Measurements from ENCODE around the gene SMIM44.
"Not testable (repeated sequence)": the region's sequence is repeated elsewhere in the genome, so short reads cannot be mapped to it uniquely, and the experiment has no call there.

SMIM44 gene

DNA sequence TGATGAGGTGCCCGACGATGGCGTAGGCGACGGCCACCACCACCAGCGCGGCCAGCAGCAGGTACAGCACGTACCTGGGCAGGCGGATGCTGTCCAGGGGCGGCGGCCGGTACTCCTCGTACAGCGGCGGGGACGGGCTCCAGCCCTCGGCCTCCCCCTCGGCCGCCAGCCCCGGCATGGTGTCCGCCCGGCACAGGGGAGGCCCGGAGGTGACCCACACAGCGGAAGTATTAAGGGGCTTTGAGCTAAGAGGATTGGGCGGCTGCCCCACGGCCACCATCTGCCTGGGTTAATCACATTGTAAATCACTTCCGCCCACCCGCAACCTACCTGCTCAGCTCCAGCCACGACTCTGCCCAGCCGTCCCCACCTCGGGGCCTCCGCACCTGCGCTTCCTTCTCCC is at the start of gene SMIM44:
TSS of gene SMIM44 (minus strand) at position 216 of the 403 bp plus-strand sequence. CDS start at position 178, 38 bp downstream.
- DNase-seq = no peak
- in situ Hi-C loops (cut with HindIII; ENCODE audit: low pct_ligation_motif_present, low pct_unique_long_range_greater_than_20kb, low sequenced_read_pairs) = no loop called here

DNA sequence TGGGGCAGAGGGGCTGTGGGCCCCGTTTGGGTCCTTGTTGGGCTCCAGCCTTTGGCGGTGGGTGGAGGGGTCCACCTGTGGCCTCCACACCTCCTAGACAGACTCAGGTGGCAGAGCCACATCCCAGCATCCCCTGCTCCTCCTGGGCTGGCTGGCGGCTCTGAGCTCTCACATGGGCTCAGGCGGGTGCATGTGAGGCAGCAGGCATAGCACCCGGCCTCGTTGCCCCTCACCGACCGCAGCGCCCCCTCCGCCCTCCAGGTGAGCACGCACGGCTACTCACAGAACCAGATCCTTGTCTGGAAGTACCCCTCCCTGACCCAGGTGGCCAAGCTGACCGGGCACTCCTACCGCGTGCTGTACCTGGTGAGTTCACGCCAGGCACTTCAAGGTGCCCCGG is 49.8 kb upstream of the SMIM44 start:
- DNase-seq = no peak
- in situ Hi-C loops (cut with HindIII; ENCODE audit: low pct_ligation_motif_present, low pct_unique_long_range_greater_than_20kb, low sequenced_read_pairs) = no loop called here

DNA sequence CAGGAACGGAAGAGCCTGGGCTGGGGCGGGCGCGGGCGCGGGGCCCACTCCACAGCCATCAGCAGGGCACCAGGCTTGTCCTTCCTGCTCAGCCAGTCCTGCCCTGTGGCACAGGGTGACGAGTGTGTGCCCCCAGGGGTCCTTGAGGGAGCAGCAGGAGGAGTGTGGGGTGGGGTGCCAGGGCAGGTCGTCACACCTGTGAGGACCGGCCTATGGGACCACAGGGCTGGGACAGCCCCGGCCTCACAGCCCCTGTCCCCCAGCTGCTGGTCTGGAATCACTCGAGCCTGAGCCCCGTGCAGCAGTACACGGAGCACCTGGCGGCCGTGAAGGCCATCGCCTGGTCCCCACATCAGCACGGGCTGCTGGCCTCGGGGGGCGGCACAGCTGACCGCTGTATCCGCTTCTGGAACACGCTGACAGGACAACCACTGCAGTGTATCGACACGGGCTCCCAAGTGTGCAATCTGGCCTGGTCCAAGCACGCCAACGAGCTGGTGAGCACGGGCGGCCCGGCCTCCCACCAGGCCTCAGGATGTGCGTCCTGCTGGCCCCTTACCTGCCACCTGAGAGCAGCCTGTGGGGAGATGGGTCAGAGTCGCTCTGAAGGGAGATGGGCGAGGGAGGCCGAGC is 49.0 kb upstream of the SMIM44 start:
- in situ Hi-C loops (cut with HindIII; ENCODE audit: low pct_ligation_motif_present, low pct_unique_long_range_greater_than_20kb, low sequenced_read_pairs) = no loop called here
- DNase-seq = no peak

DNA sequence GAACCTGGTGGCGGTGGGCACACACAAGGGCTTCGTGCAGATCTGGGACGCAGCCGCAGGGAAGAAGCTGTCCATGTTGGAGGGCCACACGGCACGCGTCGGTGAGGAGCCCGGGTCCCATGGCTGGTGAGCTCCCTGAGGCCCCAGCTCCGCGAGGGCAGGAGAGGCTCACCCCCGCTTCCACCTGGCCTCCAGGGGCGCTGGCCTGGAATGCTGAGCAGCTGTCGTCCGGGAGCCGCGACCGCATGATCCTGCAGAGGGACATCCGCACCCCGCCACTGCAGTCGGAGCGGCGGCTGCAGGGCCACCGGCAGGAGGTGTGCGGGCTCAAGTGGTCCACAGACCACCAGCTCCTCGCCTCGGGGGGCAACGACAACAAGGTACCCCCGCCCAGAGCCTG is 48.5 kb upstream of the SMIM44 start:
- in situ Hi-C loops (cut with HindIII; ENCODE audit: low pct_ligation_motif_present, low pct_unique_long_range_greater_than_20kb, low sequenced_read_pairs) = no loop called here
- DNase-seq = no peak

DNA sequence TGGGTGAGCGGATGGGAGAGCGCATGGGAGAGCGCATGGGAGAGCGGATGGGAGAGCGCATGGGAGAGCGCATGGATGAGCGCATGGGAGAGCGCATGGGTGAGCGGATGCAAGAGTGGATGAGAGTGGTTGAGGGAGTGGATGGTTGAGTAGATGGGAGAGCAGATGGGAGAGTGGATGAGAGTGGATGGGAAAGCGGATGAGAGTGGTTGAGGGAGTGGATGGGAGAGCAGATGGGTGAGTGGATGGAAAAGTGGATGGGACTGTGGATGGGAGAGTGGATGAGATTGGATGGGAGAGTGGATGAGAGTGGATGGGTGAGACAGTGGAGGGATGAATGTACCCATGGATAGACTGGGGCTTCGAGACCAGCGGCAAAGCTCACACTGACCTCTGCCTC is 47.1 kb upstream of the SMIM44 start:
- DNase-seq = no peak
- in situ Hi-C loops (cut with HindIII; ENCODE audit: low pct_ligation_motif_present, low pct_unique_long_range_greater_than_20kb, low sequenced_read_pairs) = no loop called here

DNA sequence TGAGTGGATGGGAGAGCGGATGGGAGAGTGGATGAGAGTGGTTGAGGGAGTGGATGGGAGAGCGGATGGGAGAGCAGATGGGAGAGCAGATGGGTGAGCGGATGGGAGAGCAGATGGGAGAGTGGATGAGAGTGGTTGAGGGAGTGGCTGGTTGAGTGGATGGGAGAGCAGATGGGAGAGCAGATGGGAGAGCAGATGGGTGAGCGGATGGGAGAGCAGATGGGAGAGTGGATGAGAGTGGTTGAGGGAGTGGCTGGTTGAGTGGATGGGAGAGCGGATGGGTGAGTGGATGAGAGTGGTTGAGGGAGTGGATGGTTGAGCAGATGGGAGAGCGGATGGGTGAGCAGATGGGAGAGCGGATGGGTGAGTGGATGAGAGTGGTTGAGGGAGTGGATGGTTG is 46.1 kb upstream of the SMIM44 start:
- in situ Hi-C loops (cut with HindIII; ENCODE audit: low pct_ligation_motif_present, low pct_unique_long_range_greater_than_20kb, low sequenced_read_pairs); DNase-seq: not testable (repeated sequence)

DNA sequence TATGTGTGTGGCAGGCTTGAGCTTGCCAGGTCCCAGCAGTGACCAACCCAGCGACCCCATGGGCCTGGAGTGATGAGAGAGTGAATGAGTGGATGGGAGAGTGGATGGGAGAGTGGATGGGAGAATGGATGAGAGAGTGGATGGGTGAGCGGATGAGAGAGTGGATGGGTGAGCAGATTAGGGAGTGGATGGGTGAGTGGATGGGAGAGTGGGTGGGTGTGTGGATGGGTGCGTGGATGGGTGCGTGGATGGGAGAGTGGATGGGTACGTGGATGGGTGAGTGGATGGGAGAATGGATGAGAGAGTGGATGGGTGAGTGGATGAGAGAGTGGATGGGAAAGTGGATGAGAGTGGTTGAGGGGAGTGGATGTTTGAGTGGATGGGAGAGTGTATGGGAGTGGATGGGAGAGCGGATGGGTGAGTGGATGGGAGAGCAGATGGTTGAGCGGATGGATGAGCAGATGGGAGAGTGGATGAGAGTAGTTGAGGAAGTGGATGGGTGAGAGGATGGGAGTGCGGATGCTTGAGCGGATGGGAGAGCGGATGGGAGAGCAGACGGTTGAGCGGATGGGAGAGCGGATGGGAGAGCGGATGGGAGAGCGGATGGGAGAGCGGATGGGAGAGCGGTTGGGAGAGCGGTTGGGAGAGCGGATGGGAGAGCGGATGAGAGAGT is 45.4 kb upstream of the SMIM44 start:
- in situ Hi-C loops (cut with HindIII; ENCODE audit: low pct_ligation_motif_present, low pct_unique_long_range_greater_than_20kb, low sequenced_read_pairs) = no loop called here
- no peak for DNase-seq

DNA sequence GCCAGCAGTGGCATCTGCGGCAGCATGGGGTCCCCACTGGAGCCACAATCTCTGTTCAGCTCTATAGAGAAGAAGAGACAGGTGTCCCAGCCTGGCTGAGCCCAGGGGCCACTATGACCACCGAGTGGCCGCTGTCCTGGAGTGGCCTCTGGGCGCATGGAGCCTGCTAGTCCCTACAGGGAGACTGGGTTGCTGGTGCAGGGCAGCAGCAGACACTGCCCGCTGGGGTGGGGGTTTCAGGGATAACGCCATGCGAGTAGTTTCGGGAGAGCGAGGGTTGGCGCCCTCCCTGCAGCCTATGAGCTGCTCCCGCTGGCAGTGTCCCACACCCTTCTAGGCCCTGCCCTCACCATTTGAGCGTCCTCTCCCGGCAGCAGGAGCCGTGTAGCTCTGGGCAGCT is 44.8 kb upstream of the SMIM44 start:
- in situ Hi-C loops (cut with HindIII; ENCODE audit: low pct_ligation_motif_present, low pct_unique_long_range_greater_than_20kb, low sequenced_read_pairs) = no loop called here
- no peak for DNase-seq

DNA sequence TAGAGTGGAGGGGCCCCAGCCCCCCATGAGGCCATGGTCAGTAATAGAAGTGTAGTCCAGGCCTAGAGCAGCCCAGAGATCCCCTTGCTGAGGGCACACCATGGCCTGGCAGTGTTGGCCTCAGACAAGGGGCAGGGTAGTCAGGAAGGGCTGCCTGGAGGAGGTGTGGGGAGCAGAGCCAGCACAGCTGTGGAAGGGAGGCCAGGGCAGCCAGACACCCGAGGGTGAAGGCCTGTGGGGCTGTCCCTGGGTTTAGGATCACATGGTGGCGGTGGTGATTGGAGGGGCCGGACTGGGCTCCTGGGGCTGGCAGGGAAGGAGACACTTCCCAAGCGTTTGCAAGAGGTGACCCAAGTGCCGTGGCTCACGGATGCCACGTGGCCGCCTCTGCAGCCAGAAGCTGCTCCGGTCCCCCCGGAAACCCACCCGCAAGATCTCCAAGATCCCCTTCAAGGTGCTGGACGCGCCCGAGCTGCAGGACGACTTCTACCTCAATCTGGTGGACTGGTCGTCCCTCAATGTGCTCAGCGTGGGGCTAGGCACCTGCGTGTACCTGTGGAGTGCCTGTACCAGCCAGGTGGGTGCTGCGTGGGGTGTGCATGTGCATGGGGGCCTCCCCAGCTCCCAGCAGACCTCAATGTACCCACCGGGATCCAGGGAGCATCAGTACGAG is 44.1 kb upstream of the SMIM44 start:
- in situ Hi-C loops (cut with HindIII; ENCODE audit: low pct_ligation_motif_present, low pct_unique_long_range_greater_than_20kb, low sequenced_read_pairs) = no loop called here
- DNase-seq = no peak

DNA sequence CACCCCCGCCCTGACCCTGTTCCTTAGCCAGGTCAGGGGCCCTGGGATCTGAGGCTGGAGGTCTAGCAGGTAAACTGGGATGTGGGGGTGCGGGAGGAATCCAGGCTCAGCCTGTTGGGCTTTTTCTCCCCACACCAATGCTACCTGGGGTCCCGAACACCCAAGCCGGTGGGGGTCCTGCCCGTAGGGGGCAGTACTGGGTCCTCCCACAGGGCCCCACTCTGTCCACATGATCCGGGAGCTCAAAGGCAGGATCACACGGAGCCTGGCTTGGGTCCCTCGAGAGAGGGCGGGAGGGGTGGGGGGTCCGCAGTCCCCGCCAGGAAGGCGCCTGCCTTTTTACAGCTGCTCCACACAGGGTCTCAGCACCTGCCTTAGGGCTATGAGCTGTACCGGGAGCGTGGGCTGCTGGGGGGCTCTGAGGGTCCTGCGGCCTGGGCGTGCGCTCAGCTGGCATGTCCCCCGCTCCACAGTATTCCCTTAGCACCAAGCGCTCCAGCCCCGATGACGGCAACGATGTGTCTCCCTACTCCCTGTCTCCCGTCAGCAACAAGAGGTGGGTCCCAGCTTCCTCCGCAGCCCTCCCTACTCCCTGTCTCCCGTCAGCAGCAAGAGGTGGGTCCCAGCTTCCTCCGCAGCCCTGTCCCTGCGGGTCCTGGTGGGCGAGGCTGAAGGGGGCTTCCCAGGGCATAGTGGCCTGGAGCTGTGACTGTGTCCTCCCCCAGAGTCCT is 43.4 kb upstream of the SMIM44 start:
- DNase-seq = no peak

DNA sequence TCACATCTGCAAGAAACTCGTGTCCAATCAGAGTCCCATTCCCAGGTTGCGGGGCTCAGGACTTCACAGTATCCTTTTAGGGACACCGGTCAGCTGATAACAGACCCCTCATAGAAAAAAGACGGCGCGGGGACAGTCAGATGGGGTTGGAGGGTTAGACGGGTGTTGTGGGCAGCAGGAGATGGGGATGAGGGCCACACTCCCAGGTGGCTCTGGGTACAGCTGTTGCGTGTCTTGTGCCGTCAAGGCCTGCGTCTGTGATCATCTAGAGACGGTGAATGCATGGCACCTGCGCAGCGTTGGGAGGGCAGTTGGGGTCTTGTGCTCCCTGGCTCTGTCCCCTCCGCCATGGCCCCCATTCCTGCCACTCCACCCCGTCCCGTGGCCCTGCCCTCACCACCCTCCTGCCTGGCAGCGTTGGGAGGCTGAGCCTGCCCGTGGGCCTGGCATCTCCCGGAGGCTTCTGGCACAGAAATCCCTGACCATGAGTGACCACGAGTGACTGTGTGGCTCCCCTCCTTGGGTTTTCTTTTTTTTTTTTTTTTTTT is 41.7 kb upstream of the SMIM44 start:
- in situ Hi-C loops (cut with HindIII; ENCODE audit: low pct_ligation_motif_present, low pct_unique_long_range_greater_than_20kb, low sequenced_read_pairs) = no loop called here
- DNase-seq = no peak

More for the DNA sequence above, 43.4 kb upstream of the SMIM44 start:
- in situ Hi-C loops (cut with HindIII; ENCODE audit: low pct_ligation_motif_present, low pct_unique_long_range_greater_than_20kb, low sequenced_read_pairs) = no loop called here

DNA sequence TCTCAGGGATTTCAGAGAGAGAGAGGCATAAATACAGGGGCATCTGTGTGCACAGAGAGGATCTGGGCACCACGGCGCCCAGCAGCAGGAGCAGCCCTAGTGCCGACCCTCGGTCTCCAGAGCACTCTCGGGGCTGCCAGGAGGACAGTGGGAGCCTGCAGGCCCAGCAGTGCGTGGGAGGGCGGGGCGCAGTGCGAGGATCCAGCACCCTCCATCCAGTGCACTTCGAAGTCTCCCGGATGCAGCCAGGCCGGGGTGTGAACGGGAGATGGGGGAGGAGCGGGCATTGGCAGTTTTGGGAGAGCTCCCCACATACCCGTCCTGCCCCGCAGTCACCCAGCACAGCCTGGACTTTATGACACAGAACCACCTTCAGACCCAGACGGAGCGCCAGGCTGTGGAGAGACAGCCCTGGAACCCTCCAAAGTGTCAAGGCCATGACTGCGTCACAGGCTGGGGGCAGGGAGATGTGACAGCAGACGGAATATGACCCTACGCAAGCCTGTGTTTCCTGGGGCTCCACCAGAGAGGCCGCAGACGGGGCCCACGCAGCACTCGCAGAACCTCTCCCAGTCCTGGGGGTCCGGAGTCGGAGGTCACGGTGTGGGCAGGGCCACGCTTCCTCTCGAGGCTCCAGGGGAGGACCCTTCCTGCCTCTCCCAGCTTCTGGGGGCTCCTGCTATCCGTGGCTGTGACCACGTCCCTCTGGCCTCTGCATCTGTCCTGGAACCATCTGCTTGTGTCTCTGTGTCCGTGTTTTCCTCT is 41.0 kb upstream of the SMIM44 start:
- in situ Hi-C loops (cut with HindIII; ENCODE audit: low pct_ligation_motif_present, low pct_unique_long_range_greater_than_20kb, low sequenced_read_pairs) = no loop called here
- no peak for DNase-seq

DNA sequence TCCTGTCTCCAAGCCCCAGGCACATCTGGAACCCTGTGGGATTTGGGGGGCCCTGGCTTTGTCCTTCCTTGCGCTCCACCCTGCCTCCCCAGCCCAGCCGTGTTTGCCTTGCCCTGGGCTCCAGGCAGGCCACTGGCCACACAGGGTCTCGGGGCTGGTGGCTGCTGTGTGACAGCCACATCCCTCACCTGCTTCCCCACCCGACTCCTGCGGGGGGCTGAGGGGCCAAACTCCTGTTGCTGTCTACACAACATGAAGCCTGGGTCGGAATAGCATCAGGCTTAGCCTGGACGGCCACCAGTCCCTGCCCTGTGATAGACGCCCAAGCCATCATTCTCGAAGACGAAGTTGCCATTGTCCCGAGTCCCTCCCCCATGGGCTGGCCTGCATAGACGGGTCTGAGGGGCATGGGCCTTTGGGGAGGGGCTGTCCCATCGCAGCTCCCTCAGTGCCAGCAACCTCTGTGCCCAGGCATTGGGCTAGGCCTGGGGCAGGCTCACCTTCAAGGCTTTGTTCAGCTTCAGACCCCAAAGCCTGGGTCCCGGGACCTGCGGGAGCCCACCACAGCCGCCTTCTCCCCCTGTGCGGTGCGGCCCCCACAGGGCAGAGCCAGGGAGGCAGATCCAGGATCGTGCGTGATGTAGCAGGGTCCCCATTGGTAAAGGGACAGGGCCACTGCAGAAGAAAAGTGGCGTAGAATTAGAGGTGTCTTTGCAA is 40.3 kb upstream of the SMIM44 start:
- no peak for DNase-seq
- in situ Hi-C loops (cut with HindIII; ENCODE audit: low pct_ligation_motif_present, low pct_unique_long_range_greater_than_20kb, low sequenced_read_pairs) = no loop called here

DNA sequence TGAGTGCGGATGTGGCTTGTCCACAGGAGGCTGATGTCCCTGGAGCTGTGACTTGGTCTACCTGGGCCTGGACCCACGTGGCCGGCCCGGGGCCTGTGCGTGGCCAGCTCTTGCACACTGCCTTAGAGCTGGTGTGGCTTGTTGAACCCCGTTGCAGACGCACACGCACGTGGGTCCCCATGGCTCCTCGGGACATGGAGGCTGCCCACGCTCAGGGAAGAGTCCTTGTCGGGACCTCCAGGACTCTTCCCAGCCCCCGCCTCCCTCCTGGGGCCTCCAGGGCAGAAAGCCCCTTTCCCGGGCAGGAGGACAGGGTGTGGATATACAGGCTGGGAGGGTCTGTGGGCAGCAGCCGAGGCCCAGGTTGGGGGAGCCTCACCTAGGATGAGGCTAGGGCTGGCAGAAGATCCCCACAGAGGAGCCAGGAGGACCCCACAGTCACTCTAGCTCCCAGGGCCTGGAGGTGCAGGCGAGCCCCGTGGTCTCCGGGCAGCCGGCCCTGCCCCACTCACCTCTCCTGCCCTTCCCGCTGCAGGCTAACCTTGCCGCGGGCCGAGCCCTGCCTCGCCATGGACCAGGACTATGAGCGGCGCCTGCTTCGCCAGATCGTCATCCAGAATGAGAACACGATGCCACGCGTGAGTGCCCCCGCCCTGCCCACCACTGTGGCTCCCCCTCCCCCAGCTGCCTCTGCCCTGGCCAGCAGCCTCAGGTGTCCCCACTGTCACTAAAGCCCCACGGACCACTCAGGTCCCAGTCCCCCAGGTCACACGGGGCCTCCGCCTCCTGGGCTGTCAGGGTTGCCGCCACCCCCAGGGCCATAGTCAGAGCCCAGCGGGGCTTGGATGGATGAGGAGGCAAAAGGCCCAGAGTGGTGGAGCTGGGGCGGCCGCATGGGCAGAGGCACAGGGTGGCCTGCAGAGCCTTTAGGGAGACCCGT is 39.5 kb upstream of the SMIM44 start:
- in situ Hi-C loops (cut with HindIII; ENCODE audit: low pct_ligation_motif_present, low pct_unique_long_range_greater_than_20kb, low sequenced_read_pairs) = no loop called here
- DNase-seq = no peak

DNA sequence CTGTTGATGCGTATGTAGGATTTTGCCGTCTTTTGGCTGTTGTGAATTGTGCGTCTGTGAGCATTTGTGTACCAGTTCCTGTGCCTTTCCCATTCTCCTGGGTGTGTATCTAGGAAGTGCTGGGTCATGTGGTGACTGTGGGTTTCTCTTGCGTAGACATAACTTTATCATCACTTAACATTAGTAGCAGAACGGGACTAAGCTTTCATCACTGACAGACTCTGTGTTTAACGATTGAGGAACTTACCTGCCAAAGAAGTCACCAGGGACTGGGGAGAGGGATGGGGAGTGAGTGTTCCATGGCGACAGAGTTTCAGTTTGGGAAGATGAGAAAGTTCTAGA is 37.8 kb upstream of the SMIM44 start:
- DNase-seq = no peak
- in situ Hi-C loops (cut with HindIII; ENCODE audit: low pct_ligation_motif_present, low pct_unique_long_range_greater_than_20kb, low sequenced_read_pairs) = no loop called here

DNA sequence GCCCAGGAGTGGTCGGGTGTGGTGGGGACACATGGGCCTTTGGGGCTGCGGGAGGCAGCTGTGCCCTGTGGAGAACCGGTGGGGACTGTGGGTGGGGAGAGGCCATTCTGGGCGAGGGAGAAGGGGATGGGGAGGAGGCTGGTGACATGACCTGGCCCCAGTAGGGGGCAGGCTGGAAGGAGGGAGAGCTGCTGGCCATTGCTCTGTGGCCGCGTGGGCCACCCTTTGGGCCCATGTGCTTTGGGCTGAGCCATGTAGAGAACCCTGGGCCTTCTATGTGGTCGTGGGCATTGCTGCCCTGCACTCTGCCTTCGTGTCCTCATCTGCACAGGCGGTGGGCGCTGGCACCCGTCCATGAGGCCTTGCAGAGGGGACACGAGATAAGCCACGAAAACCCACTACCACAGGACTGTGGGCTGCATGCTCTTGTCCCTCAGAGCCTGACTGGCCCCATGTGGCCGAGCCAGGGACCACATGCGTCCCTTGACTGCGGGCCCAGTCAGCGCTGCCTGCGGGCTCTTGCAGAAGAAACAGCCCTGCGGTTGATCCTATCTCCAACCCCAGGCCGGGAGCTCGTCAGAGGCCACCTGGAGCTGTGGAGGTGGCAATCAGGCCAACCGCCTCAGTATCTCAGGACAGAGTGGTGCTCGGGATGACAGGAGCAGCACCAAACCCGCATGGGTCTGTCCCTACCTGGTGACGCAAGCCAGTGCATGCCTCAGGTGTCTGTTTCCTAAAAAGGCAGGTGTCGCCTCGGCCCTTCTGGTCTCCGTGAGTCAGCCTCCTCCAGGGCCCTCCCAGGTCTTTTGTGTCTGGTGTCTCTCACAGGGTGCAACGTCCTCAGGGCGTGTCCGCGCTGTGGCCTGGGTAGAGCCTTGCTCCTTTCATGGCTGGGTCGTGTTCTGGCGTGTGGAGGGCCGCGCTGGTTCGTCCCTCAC is 37.2 kb upstream of the SMIM44 start:
- in situ Hi-C loops (cut with HindIII; ENCODE audit: low pct_ligation_motif_present, low pct_unique_long_range_greater_than_20kb, low sequenced_read_pairs) = no loop called here
- DNase-seq = no peak

Measured in ACHN (cell line).